ENCODE measurements around the gene SCUBE3. TPM values are rescaled to one million over a fixed set of nuclear protein-coding genes. Genes with fewer than 3 reads are reported as not detected.

Gene SCUBE3
- total and polyA plus RNA-seq, 3 experiments from 2014 or later = 0.07 to 0.18 (median 0.07) TPM

DNA sequence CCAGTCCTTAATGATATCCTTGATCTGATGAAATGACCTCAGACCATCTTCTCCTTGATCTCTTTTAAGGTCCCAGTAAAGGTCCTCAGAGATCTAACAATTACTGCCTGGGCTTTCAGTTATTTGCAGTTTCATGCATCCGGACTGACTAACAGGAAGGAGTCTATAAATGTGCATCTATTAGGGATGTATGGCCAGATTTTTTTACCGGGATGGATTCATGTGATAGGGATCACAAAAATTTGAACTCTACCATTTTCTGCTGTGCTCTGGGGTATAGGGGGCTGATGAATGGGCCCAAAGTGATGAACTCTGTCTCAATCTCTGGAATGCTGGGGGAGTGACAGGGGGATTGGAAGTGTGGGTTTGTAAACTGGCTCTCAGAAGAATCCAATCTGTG is 36.2 kb upstream of the SCUBE3 start:
- DNase-seq = no peak
- H3K4me3 Mint-ChIP-seq = no peak overlapping the region
- Histone ChIP-seq H3K9me3 (ENCODE audit: low read length) (no peaks in the 10 kb centered on the region), H3K4me1 (ENCODE audit: insufficient read depth, low read length) (no peaks in the 10 kb centered on the region), H3K36me3 (ENCODE audit: insufficient read depth, low read length) (no peaks in the 10 kb centered on the region), H3K4me3 (ENCODE audit: low read length) (no peak overlapping the region), H3K27me3 (ENCODE audit: insufficient read depth, low read length, poor library complexity, severe bottlenecking) (peaks cover 3% of the 10 kb centered on the region), H3K27ac (ENCODE audit: low read depth, low read length) (no peak overlapping the region)
- peaks cover 7 to 27% of the 10 kb centered on the region in 2 donors for H3K27me3 Mint-ChIP-seq
- no peaks in the 10 kb centered on the region for H3K9me3 Mint-ChIP-seq
- CTCF ChIA-PET = no interaction called here
- H3K27ac Mint-ChIP-seq = no peak overlapping the region
- POLR2A ChIA-PET = no interaction called here
- peaks cover 0 to 3% (median 0%) of the 10 kb centered on the region in 3 donors for H3K36me3 Mint-ChIP-seq
- peaks cover 10 to 17% (median 16%) of the 10 kb centered on the region in 3 donors for H3K4me1 Mint-ChIP-seq

DNA sequence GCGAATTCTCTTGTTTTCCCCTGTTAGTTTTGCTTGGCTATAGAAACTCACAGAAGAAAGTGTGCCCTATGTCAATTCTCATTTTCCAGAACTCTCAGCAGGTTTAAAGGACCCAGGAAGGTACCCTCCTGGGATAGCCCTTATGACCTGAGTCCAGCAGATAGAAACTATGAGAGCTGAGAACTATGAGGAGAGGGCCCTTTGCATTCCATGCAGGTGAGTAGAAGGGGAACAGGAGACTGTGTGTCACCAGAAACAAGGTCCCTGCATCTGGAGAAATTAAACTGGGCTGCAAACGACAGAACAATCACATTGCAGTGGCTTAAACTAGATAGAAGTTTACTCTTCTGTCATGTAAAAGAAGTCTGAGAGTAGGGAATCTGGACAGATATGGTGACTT is 35.7 kb upstream of the SCUBE3 start:
- H3K36me3 ChIP-seq (ENCODE audit: insufficient read depth, low read length) = no peaks in the 10 kb centered on the region
- H3K36me3 Mint-ChIP-seq = peaks cover 0 to 3% (median 0%) of the 10 kb centered on the region in 3 donors
- no peak overlapping the region for H3K4me3 Mint-ChIP-seq
- peaks cover 9 to 28% of the 10 kb centered on the region in 2 donors for H3K27me3 Mint-ChIP-seq
- H3K27ac Mint-ChIP-seq = no peak overlapping the region
- peaks cover 3% of the 10 kb centered on the region for H3K27me3 ChIP-seq (ENCODE audit: insufficient read depth, low read length, poor library complexity, severe bottlenecking)
- no peak overlapping the region for H3K27ac ChIP-seq (ENCODE audit: low read depth, low read length)
- H3K4me1 ChIP-seq (ENCODE audit: insufficient read depth, low read length) = no peaks in the 10 kb centered on the region
- no peaks in the 10 kb centered on the region for H3K9me3 ChIP-seq (ENCODE audit: low read length)
- no peak overlapping the region for H3K4me3 ChIP-seq (ENCODE audit: low read length)
- CTCF ChIA-PET = no interaction called here
- H3K9me3 Mint-ChIP-seq = no peaks in the 10 kb centered on the region
- POLR2A ChIA-PET = no interaction called here
- peaks cover 10 to 17% (median 13%) of the 10 kb centered on the region in 3 donors for H3K4me1 Mint-ChIP-seq
- no peak for DNase-seq

DNA sequence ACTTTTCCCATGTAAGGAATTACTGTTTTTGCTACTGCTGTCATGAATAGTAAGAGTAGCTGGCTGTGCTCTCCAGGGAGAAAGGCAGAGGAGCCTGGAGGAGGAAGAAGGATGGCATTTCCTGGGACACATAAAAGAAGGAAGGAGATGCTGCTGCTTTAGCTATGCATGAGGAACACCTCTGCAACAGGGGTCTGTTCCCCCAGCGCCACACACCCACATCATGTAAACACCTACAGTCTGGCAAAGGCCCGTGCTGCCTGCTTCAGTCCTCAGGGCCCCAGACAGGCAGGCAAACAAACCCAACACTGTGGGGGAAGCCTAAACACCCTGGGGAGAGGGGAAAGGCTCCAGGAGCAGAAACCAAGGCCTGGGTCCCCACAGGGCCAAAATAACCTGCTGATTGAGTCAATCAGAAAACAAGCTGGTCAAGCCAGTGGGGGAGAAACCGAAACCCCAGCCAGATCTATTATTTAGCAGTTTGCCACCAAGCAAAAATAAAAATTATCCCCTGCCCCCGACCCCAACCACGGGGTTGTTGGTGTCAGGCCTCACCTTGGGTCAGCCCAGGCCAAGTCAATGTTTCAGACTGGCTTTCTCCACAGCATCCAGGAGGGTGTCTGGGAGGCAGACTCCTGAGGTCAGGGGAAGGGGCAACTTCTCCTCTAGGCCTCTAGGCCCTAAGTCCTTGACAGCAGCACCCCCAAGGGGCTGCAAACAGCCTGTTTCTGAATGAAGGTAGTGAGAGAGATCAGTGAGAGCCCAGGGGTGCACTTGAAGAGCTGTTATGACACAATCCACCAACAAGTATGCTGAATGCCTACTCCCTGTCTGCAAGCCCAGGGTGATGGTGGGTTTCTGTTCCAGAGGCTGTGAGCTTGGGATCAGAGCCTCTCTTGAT is 34.6 kb upstream of the SCUBE3 start:
- DNase-seq = no peak
- Mint-ChIP-seq H3K4me3 (no peak overlapping the region), H3K27me3 (peaks cover 15 to 28% of the 10 kb centered on the region in 2 donors), H3K9me3 (no peaks in the 10 kb centered on the region), H3K27ac (peak overlapping the region in 2 of 8 donors; percentile 39 to 55), H3K36me3 (no peaks in the 10 kb centered on the region), H3K4me1 (peaks cover under 1 to 6% (median 1%) of the 10 kb centered on the region in 3 donors)
- H3K4me1 ChIP-seq (ENCODE audit: insufficient read depth, low read length) = no peaks in the 10 kb centered on the region
- H3K9me3 ChIP-seq (ENCODE audit: low read length) = no peaks in the 10 kb centered on the region
- H3K36me3 ChIP-seq (ENCODE audit: insufficient read depth, low read length) = no peaks in the 10 kb centered on the region
- POLR2A ChIA-PET = no interaction called here
- no peak overlapping the region for H3K4me3 ChIP-seq (ENCODE audit: low read length)
- H3K27me3 ChIP-seq (ENCODE audit: insufficient read depth, low read length, poor library complexity, severe bottlenecking) = peaks cover 3% of the 10 kb centered on the region
- H3K27ac ChIP-seq (ENCODE audit: low read depth, low read length) = no peak overlapping the region
- CTCF ChIA-PET = interaction anchor here (1.4 kb wide), 1 partner anchor 9 kb away, joined by 4 read pairs; no protein-coding TSS in a partner anchor

DNA sequence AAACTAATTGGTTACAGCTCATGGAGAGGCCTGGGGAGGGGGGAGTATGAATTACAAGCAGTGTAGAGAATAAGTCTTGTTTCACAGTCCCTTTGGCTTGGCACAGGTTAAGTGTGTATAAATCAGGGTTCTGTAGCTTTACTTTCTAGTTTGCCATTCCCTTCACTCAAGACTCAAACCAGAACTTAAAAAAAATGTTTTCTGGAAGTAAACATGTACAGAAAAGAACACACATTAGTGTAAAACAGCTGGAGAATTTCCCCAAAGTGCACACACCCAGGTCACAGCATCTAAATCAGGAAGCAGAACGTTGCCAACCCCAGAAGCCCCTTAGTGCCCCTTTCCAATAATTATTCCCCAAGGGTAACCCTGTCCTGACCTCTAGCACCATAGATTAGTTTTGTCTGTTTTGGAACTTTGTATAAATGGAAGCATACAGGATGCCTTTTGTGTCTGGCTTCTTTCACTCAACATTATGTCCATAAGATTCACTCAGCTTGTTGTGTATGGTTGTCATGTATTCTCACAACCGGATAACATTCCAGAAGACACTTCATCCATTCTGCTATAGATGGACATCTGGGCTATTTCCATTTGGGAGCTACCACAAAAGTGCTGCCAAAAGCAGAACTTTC is 33.7 kb upstream of the SCUBE3 start:
- no peak overlapping the region for H3K27ac ChIP-seq (ENCODE audit: low read depth, low read length)
- H3K36me3 ChIP-seq (ENCODE audit: insufficient read depth, low read length) = no peaks in the 10 kb centered on the region
- no peak overlapping the region for H3K4me3 ChIP-seq (ENCODE audit: low read length)
- Mint-ChIP-seq H3K4me3 (no peak overlapping the region), H3K9me3 (no peaks in the 10 kb centered on the region), H3K27ac (no peak overlapping the region), H3K4me1 (peaks cover 0 to 3% (median 0%) of the 10 kb centered on the region in 3 donors), H3K27me3 (peaks cover 14 to 31% of the 10 kb centered on the region in 2 donors), H3K36me3 (no peaks in the 10 kb centered on the region)
- DNase-seq = no peak
- H3K27me3 ChIP-seq (ENCODE audit: insufficient read depth, low read length, poor library complexity, severe bottlenecking) = peaks cover 3% of the 10 kb centered on the region
- no peaks in the 10 kb centered on the region for H3K4me1 ChIP-seq (ENCODE audit: insufficient read depth, low read length)
- POLR2A ChIA-PET = no interaction called here
- H3K9me3 ChIP-seq (ENCODE audit: low read length) = no peaks in the 10 kb centered on the region
- CTCF ChIA-PET = interaction anchor here (1.4 kb wide), 1 partner anchor 8 kb away, joined by 4 read pairs; no protein-coding TSS in a partner anchor

DNA sequence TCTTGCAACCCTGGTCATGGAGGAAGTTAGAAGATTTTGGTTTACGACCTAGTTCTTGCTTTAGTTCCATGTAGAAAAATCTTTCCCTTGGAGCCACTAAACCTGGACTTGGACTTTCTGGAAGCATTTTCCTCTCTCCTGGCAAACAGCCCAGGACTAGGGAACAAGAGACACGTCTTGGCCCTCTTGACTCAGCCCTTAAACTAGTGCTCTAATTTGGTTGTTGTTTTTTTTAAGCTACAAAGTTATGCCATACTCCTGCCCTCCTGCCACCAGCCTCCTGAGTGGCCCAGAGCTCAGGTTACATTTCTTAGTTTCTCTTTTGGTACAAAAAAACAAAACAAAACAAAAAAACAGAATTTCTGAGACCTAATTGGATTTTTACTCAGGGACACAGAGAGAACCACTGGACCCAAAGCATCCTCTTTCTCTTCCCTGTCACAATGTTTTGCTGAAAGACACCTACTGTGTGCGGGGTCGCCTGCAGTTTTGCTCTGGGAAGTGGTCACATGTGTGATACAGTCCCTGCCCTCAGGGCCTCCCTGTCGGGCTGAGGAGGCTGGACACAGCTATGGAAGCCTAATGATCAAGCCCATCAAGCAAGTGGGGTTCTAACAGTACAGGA is 32.3 kb upstream of the SCUBE3 start:
- peaks cover 17 to 41% of the 10 kb centered on the region in 2 donors for H3K27me3 Mint-ChIP-seq
- Histone ChIP-seq H3K27me3 (ENCODE audit: insufficient read depth, low read length, poor library complexity, severe bottlenecking) (peaks cover 3% of the 10 kb centered on the region), H3K36me3 (ENCODE audit: insufficient read depth, low read length) (no peaks in the 10 kb centered on the region), H3K27ac (ENCODE audit: low read depth, low read length) (no peak overlapping the region), H3K4me3 (ENCODE audit: low read length) (no peak overlapping the region), H3K9me3 (ENCODE audit: low read length) (no peaks in the 10 kb centered on the region), H3K4me1 (ENCODE audit: insufficient read depth, low read length) (no peaks in the 10 kb centered on the region)
- DNase-seq = no peak
- POLR2A ChIA-PET = no interaction called here
- no peak overlapping the region for H3K4me3 Mint-ChIP-seq
- H3K4me1 Mint-ChIP-seq = peaks cover 0 to 3% (median 0%) of the 10 kb centered on the region in 3 donors
- H3K9me3 Mint-ChIP-seq = no peaks in the 10 kb centered on the region
- no peaks in the 10 kb centered on the region for H3K36me3 Mint-ChIP-seq
- CTCF ChIA-PET = no interaction called here
- no peak overlapping the region for H3K27ac Mint-ChIP-seq

DNA sequence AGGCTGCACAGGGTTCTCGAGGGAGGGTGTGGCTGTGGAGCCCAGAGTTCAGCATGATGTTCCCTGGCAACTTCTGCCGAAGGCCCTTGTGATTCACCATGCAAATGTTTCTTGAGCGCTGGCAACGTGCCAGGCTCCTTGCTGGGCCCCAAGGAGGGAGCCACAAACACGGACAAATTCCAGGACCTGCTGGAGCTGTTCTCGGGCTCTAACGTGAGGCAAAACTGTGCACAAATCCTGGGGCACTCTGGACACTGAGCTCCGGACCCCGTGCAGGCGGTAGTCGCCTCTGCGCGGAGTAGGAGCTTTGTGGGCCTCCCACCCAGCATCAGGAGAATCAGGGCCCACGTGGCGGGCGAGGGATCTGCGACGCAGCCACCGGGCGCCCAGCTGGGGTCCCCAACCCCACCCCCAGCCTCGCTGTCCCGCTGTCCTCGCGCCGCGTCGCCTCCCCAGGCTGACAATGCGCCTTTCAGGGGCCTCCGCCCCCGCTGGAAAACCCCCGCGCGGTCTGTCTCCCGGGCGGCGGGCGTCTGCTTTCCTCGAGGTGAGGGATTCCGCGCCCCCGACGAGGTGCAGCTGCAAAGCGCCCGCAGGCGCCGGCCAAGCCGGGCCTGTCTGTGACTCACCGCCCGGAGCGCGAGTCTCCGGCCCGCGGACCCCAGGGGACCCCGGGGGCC is 31.7 kb upstream of the SCUBE3 start:
- Histone ChIP-seq H3K27ac (ENCODE audit: low read depth, low read length) (no peak overlapping the region), H3K9me3 (ENCODE audit: low read length) (no peaks in the 10 kb centered on the region), H3K36me3 (ENCODE audit: insufficient read depth, low read length) (no peaks in the 10 kb centered on the region), H3K27me3 (ENCODE audit: insufficient read depth, low read length, poor library complexity, severe bottlenecking) (peaks cover 3% of the 10 kb centered on the region), H3K4me1 (ENCODE audit: insufficient read depth, low read length) (no peaks in the 10 kb centered on the region), H3K4me3 (ENCODE audit: low read length) (no peak overlapping the region)
- Mint-ChIP-seq H3K4me3 (no peak overlapping the region), H3K27ac (no peak overlapping the region), H3K9me3 (no peaks in the 10 kb centered on the region), H3K4me1 (peaks cover 0 to 3% (median 0%) of the 10 kb centered on the region in 3 donors), H3K36me3 (no peaks in the 10 kb centered on the region), H3K27me3 (peaks cover 17 to 45% of the 10 kb centered on the region in 2 donors)
- no peak for DNase-seq
- ChIA-PET CTCF (no interaction called here), POLR2A (no interaction called here)

DNA sequence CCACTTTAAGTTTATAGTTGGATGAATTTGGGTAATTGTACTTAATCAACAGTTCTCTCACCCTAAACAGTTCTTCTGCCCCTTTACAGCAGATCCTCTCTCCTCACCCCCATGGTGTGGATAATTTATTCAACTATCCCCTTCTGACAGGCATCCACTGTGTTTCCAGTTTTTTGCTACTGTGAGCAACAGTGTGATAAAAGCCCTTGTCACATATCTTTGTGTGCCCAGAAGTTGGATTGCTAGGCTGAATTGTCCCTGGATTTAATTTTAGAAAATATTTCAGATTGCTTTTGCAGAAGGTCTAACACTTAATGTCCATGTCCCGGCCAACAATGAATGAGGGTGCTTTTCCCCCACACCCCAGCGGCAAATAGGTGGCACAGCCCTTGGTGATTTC is 30.5 kb upstream of the SCUBE3 start:
- Mint-ChIP-seq H3K27me3 (peaks cover 13 to 47% of the 10 kb centered on the region in 2 donors), H3K4me3 (no peak overlapping the region), H3K9me3 (no peaks in the 10 kb centered on the region), H3K36me3 (no peaks in the 10 kb centered on the region), H3K4me1 (peaks cover 0 to 3% (median 0%) of the 10 kb centered on the region in 3 donors), H3K27ac (no peak overlapping the region)
- CTCF ChIA-PET = no interaction called here
- H3K27ac ChIP-seq (ENCODE audit: low read depth, low read length) = no peak overlapping the region
- POLR2A ChIA-PET = no interaction called here
- no peak for DNase-seq
- H3K36me3 ChIP-seq (ENCODE audit: insufficient read depth, low read length) = no peaks in the 10 kb centered on the region
- peaks cover 3% of the 10 kb centered on the region for H3K27me3 ChIP-seq (ENCODE audit: insufficient read depth, low read length, poor library complexity, severe bottlenecking)
- no peak overlapping the region for H3K4me3 ChIP-seq (ENCODE audit: low read length)
- H3K9me3 ChIP-seq (ENCODE audit: low read length) = no peaks in the 10 kb centered on the region
- no peaks in the 10 kb centered on the region for H3K4me1 ChIP-seq (ENCODE audit: insufficient read depth, low read length)

Data from CD8-positive, alpha-beta memory T cell (primary cell).